ENCODE results near the gene EPG5.

EPG5 gene

GRCh38 chr18:45910405-45911023, 56.6 kb downstream of the EPG5 start:
- DNase-seq, result peak; percentile 61

- no peak for DNase-seq
These were observed 65.4 kb downstream of the EPG5 start for GRCh38 chr18:45901654-45902210.

- DNase-seq, result no peak
These were observed 66.5 kb downstream of the EPG5 start for GRCh38 chr18:45900623-45901022.

GRCh38 chr18:45896991-45897390, 70.1 kb downstream of the EPG5 start:
- DNase-seq, result no peak

GRCh38 chr18:45896452-45896851, 70.7 kb downstream of the EPG5 start:
- DNase-seq, result no peak

GRCh38 chr18:45895339-45895738, 71.8 kb downstream of the EPG5 start:
- no peak for DNase-seq

- DNase-seq, result no peak
These were observed 72.3 kb downstream of the EPG5 start for GRCh38 chr18:45894818-45895217.

- DNase-seq, result no peak
These were observed 75.3 kb downstream of the EPG5 start for GRCh38 chr18:45891806-45892205.

GRCh38 chr18:45890606-45891005, 76.5 kb downstream of the EPG5 start:
- DNase-seq, result peak; percentile 3

GRCh38 chr18:45889419-45890064, 77.6 kb downstream of the EPG5 start:
- no peak for DNase-seq

GRCh38 chr18:45887585-45887984, 79.5 kb downstream of the EPG5 start:
- DNase-seq, result no peak

GRCh38 chr18:45880876-45881558, 86.1 kb downstream of the EPG5 start:
- DNase-seq, result no peak

- peak; percentile 73 for DNase-seq
These were observed 87.2 kb downstream of the EPG5 start for GRCh38 chr18:45879681-45880655.

GRCh38 chr18:45877403-45877802, 89.7 kb downstream of the EPG5 start:
- no peak for DNase-seq

GRCh38 chr18:45876161-45876560, 91.0 kb downstream of the EPG5 start:
- DNase-seq, result no peak

- peak; percentile 25 for DNase-seq
These were observed 92.5 kb downstream of the EPG5 start for GRCh38 chr18:45874491-45875184.

GRCh38 chr18:45871431-45872084, 95.6 kb downstream of the EPG5 start:
- no peak for DNase-seq

- no peak for DNase-seq
These were observed 96.7 kb downstream of the EPG5 start for GRCh38 chr18:45870419-45870818.

GRCh38 chr18:45865466-45865865, 101.7 kb downstream of the EPG5 start:
- DNase-seq, result no peak

GRCh38 chr18:45864081-45864480, 103.0 kb downstream of the EPG5 start:
- DNase-seq, result no peak

GRCh38 chr18:45863469-45863868, 103.7 kb downstream of the EPG5 start:
- no peak for DNase-seq

GRCh38 chr18:45861926-45862325, 105.2 kb downstream of the EPG5 start:
- no peak for DNase-seq

Measured in OCI-M1 (cell line).